22Rv1 (cell line): ENCODE measurements around the gene RDH11.

Experiments
- ZFX ChIP-seq: fragments of 450-650 bp; IDR thresholded peaks from 2 replicates; pipeline ENCODE4 v1.6.1; 2017; ENCODE audit warnings: antibody characterized with exemption, borderline replicate concordance
- TF ChIP-seq, protein P1 (sequence below): fragments of 450-650 bp; IDR thresholded peaks from 2 replicates; pipeline ENCODE4 v1.5.1; 2017; ENCODE audit warnings: mild to moderate bottlenecking

DNA sequence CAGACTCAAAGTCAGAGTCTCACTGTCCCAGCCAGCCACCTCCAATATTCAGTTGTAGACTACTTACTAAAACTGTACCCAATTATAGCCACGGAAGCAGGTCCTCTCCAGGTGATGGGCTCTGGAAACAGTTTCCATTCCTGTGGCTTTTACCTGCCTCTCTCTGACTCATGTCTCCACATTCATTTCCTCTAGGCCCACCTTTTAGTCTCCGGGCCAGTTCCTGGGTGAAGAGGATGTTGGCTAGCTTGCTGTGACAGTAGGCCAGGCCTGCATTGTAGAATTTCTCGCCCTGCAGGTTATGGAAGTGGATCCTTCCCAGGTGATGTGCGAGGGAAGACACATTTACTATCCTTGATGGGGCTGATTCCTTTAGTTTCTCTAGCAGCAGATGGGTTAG, 5.6 kb downstream of the RDH11 start:
- TF ChIP-seq, protein P1, sequence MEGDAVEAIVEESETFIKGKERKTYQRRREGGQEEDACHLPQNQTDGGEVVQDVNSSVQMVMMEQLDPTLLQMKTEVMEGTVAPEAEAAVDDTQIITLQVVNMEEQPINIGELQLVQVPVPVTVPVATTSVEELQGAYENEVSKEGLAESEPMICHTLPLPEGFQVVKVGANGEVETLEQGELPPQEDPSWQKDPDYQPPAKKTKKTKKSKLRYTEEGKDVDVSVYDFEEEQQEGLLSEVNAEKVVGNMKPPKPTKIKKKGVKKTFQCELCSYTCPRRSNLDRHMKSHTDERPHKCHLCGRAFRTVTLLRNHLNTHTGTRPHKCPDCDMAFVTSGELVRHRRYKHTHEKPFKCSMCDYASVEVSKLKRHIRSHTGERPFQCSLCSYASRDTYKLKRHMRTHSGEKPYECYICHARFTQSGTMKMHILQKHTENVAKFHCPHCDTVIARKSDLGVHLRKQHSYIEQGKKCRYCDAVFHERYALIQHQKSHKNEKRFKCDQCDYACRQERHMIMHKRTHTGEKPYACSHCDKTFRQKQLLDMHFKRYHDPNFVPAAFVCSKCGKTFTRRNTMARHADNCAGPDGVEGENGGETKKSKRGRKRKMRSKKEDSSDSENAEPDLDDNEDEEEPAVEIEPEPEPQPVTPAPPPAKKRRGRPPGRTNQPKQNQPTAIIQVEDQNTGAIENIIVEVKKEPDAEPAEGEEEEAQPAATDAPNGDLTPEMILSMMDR: no peak
- TF ChIP-seq ZFX: no peak
